ENCODE results near the gene THRA. TPM values are rescaled to one million over a fixed set of nuclear protein-coding genes. Genes with fewer than 3 reads are reported as not detected.

THRA gene
- polyA plus RNA-seq, 1 experiment = 25.2 TPM

GRCh38 chr17:40069751-40070708 is 7.3 kb downstream of the THRA start:
- no peaks in the 10 kb centered on the region for H3K27me3 ChIP-seq (ENCODE audit: control insufficient read depth, insufficient read depth, low read length)
- ChIA-PET POLR2A (no interaction called here), CTCF (interaction anchor here (0.6 to 1.3 kb wide), 6 partner anchors 16 to 126 kb away, joined by 3 to 5 read pairs (median 4); partner anchors contain the start of gene MED24)
- H3K4me3 ChIP-seq (ENCODE audit: low read depth, low read length) = no peak overlapping the region; the same call in 1 of the 2 replicates
- H3K27ac ChIP-seq (ENCODE audit: low read depth, low read length) = peak overlapping the region; percentile 11
- H3K9me3 ChIP-seq (ENCODE audit: control insufficient read depth, insufficient read depth, low read length) = no peaks in the 10 kb centered on the region; the same call in 1 of the 2 replicates
- DNase-seq (ENCODE audit: low read depth, low spot score) = no peak
- TF ChIP-seq, protein P1, sequence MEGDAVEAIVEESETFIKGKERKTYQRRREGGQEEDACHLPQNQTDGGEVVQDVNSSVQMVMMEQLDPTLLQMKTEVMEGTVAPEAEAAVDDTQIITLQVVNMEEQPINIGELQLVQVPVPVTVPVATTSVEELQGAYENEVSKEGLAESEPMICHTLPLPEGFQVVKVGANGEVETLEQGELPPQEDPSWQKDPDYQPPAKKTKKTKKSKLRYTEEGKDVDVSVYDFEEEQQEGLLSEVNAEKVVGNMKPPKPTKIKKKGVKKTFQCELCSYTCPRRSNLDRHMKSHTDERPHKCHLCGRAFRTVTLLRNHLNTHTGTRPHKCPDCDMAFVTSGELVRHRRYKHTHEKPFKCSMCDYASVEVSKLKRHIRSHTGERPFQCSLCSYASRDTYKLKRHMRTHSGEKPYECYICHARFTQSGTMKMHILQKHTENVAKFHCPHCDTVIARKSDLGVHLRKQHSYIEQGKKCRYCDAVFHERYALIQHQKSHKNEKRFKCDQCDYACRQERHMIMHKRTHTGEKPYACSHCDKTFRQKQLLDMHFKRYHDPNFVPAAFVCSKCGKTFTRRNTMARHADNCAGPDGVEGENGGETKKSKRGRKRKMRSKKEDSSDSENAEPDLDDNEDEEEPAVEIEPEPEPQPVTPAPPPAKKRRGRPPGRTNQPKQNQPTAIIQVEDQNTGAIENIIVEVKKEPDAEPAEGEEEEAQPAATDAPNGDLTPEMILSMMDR (IDR thresholded peaks at IDR 0.05; ENCODE audit: low read depth, low read length) = peak; percentile 48

GRCh38 chr17:40070709-40071312 is 8.0 kb downstream of the THRA start:
- no peaks in the 10 kb centered on the region; the same call in 1 of the 2 replicates for H3K9me3 ChIP-seq (ENCODE audit: control insufficient read depth, insufficient read depth, low read length)
- TF ChIP-seq, protein P1 (IDR thresholded peaks at IDR 0.05; ENCODE audit: low read depth, low read length) = no peak
- no peak overlapping the region for H3K27ac ChIP-seq (ENCODE audit: low read depth, low read length)
- ChIA-PET CTCF (interaction anchor here (0.6 to 1.0 kb wide), 2 partner anchors 31 to 42 kb away, joined by 3 to 5 read pairs; no protein-coding TSS in a partner anchor), POLR2A (no interaction called here)
- no peak overlapping the region for H3K4me3 ChIP-seq (ENCODE audit: low read depth, low read length)
- no peaks in the 10 kb centered on the region for H3K27me3 ChIP-seq (ENCODE audit: control insufficient read depth, insufficient read depth, low read length)
- no peak for DNase-seq (ENCODE audit: low read depth, low spot score)

DNA sequence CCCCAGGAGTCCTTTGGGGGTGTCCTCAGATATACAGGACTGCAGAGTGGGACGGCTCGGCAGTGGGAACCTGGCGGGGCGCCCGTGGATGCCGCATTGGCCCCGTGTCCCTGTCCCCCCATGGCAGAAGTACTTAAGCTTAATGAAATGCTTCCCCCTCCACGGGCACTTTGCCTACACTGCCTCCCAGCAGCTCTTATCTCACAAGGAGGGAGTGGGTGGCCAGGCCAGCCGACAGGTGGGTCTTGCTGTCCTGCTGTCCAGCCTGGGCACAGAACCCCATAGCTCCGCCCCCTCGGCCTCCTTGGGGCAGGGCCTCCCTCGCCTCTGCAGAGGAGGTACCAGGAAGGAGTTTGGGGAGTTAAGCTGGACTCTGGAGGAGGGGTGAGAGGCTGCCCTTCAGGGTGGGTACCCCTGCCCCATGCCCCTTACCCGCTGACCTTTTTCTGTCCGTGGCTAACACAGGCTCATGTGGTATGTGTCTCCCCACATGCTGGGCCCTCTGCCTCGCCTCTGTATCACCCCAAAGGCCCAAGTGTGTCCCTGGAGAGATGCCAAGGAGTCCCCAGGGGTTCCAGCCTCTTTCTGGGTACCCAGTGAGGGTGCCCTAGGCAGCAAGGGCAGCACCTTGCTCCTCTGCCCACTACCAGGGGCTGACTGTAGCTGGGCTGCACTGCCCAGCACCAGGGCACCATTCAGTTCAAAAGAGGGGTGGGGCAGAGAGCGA is 8.7 kb downstream of the THRA start:
- no peak for DNase-seq (ENCODE audit: low read depth, low spot score)
- Histone ChIP-seq H3K27ac (ENCODE audit: low read depth, low read length) (no peak overlapping the region), H3K9me3 (ENCODE audit: control insufficient read depth, insufficient read depth, low read length) (no peaks in the 10 kb centered on the region; the same call in 1 of the 2 replicates), H3K4me3 (ENCODE audit: low read depth, low read length) (no peak overlapping the region), H3K27me3 (ENCODE audit: control insufficient read depth, insufficient read depth, low read length) (no peaks in the 10 kb centered on the region)
- POLR2A ChIA-PET = no interaction called here
- CTCF ChIA-PET = interaction anchor here (0.6 to 6.7 kb wide), 3 partner anchors 14 to 41 kb away, joined by 3 to 58 read pairs (median 5); no protein-coding TSS in a partner anchor
- TF ChIP-seq, protein P1 (IDR thresholded peaks at IDR 0.05; ENCODE audit: low read depth, low read length) = no peak

- POLR2A ChIA-PET = interaction anchor here (0.6 kb wide), 1 partner anchor 39 kb away, joined by 3 read pairs; no protein-coding TSS in a partner anchor
- TF ChIP-seq, protein P1 (IDR thresholded peaks at IDR 0.05; ENCODE audit: low read depth, low read length) = no peak
- no peak for DNase-seq (ENCODE audit: low read depth, low spot score)
- Histone ChIP-seq H3K27ac (ENCODE audit: low read depth, low read length) (no peak overlapping the region), H3K9me3 (ENCODE audit: control insufficient read depth, insufficient read depth, low read length) (no peaks in the 10 kb centered on the region; the same call in 1 of the 2 replicates), H3K4me3 (ENCODE audit: low read depth, low read length) (no peak overlapping the region), H3K27me3 (ENCODE audit: control insufficient read depth, insufficient read depth, low read length) (no peaks in the 10 kb centered on the region)
- CTCF ChIA-PET = interaction anchor here (1.1 to 6.7 kb wide), 2 partner anchors 13 to 41 kb away, joined by 3 to 58 read pairs; no protein-coding TSS in a partner anchor
These were observed 9.4 kb downstream of the THRA start for GRCh38 chr17:40072040-40072734.

Measured in AG04450 (cell line).